Measurements from ENCODE around the gene SLC2A13.

SLC2A13 gene

GRCh38 chr12:39989501-39989900 lies 116.4 kb downstream of the SLC2A13 start:
- no peak overlapping the region for H3K4me3 ChIP-seq (ENCODE audit: low read depth, low read length)
- no peak for DNase-seq (ENCODE audit: low read depth)
- TF ChIP-seq CTCF (IDR thresholded peaks at IDR 0.05; ENCODE audit: insufficient read depth, low read depth, low read length, missing control alignments), result no peak

GRCh38 chr12:39988574-39988973 lies 117.3 kb downstream of the SLC2A13 start:
- no peak overlapping the region for H3K4me3 ChIP-seq (ENCODE audit: low read depth, low read length)
- no peak for TF ChIP-seq CTCF (IDR thresholded peaks at IDR 0.05; ENCODE audit: insufficient read depth, low read depth, low read length, missing control alignments)
- DNase-seq (ENCODE audit: low read depth), result no peak

- TF ChIP-seq CTCF (IDR thresholded peaks at IDR 0.05; ENCODE audit: insufficient read depth, low read depth, low read length, missing control alignments), result no peak
- H3K4me3 ChIP-seq (ENCODE audit: low read depth, low read length), result no peak overlapping the region
- DNase-seq (ENCODE audit: low read depth), result no peak
These were observed 119.2 kb downstream of the SLC2A13 start for GRCh38 chr12:39986674-39987073.

GRCh38 chr12:39984670-39985069 lies 121.2 kb downstream of the SLC2A13 start:
- TF ChIP-seq CTCF (IDR thresholded peaks at IDR 0.05; ENCODE audit: insufficient read depth, low read depth, low read length, missing control alignments), result no peak
- DNase-seq (ENCODE audit: low read depth), result no peak
- no peak overlapping the region for H3K4me3 ChIP-seq (ENCODE audit: low read depth, low read length)

- no peak for DNase-seq (ENCODE audit: low read depth)
- no peak for TF ChIP-seq CTCF (IDR thresholded peaks at IDR 0.05; ENCODE audit: insufficient read depth, low read depth, low read length, missing control alignments)
- no peak overlapping the region for H3K4me3 ChIP-seq (ENCODE audit: low read depth, low read length)
These were observed 130.4 kb downstream of the SLC2A13 start for GRCh38 chr12:39975374-39975918.

GRCh38 chr12:39972119-39972518 lies 133.8 kb downstream of the SLC2A13 start:
- no peak for TF ChIP-seq CTCF (IDR thresholded peaks at IDR 0.05; ENCODE audit: insufficient read depth, low read depth, low read length, missing control alignments)
- DNase-seq (ENCODE audit: low read depth), result no peak

GRCh38 chr12:39971348-39971747 lies 134.5 kb downstream of the SLC2A13 start:
- no peak for TF ChIP-seq CTCF (IDR thresholded peaks at IDR 0.05; ENCODE audit: insufficient read depth, low read depth, low read length, missing control alignments)

More at GRCh38 chr12:39972119-39972518, 133.8 kb downstream of the SLC2A13 start:
- no peak overlapping the region for H3K4me3 ChIP-seq (ENCODE audit: low read depth, low read length)

More at GRCh38 chr12:39971348-39971747, 134.5 kb downstream of the SLC2A13 start:
- H3K4me3 ChIP-seq (ENCODE audit: low read depth, low read length), result no peak overlapping the region
- no peak for DNase-seq (ENCODE audit: low read depth)
